ES-I3 (cell line): ENCODE results near the gene NPDC1.

ENCODE experiments used
- H3K36me3 ChIP-seq: 2 replicates; pipeline ENCODE4 v1.6.1; 2013; ENCODE audit warnings: mild to moderate bottlenecking, low read length, control low read depth, moderate library complexity; ENCODE audit not compliant: insufficient read depth
- H3K4me1 ChIP-seq: 2 replicates; pipeline ENCODE4 v1.6.1; 2013; ENCODE audit warnings: mild to moderate bottlenecking, control low read depth, low read length; ENCODE audit not compliant: insufficient read depth
- H3K9ac ChIP-seq: 2 replicates; pipeline ENCODE4 v1.6.1; 2013; ENCODE audit warnings: low read depth, mild to moderate bottlenecking, low read length, moderate library complexity
- H3K9me3 ChIP-seq: 2 replicates; pipeline ENCODE4 v1.6.1; 2013; ENCODE audit warnings: mild to moderate bottlenecking, low read length, moderate library complexity; ENCODE audit not compliant: control insufficient read depth, insufficient read depth

NPDC1 gene

GRCh38 chr9:137021979-137022661 is 23.9 kb downstream of the NPDC1 start:
- H3K36me3 ChIP-seq, result no peaks in the 10 kb centered on the region
- no peak overlapping the region for H3K9ac ChIP-seq
- no peaks in the 10 kb centered on the region for H3K4me1 ChIP-seq
- H3K9me3 ChIP-seq, result no peaks in the 10 kb centered on the region

- Histone ChIP-seq H3K9me3 (no peaks in the 10 kb centered on the region), H3K4me1 (no peaks in the 10 kb centered on the region), H3K9ac (no peak overlapping the region), H3K36me3 (no peaks in the 10 kb centered on the region)
Observed at GRCh38 chr9:137021568-137021978, 24.4 kb downstream of the NPDC1 start.

GRCh38 chr9:137020771-137021567 is 25.0 kb downstream of the NPDC1 start:
- Histone ChIP-seq H3K4me1 (no peaks in the 10 kb centered on the region), H3K9me3 (no peaks in the 10 kb centered on the region), H3K9ac (no peak overlapping the region), H3K36me3 (no peaks in the 10 kb centered on the region)

GRCh38 chr9:137019891-137020683 is 25.9 kb downstream of the NPDC1 start:
- no peak overlapping the region for H3K9ac ChIP-seq
- H3K36me3 ChIP-seq, result no peaks in the 10 kb centered on the region
- H3K9me3 ChIP-seq, result no peaks in the 10 kb centered on the region
- no peaks in the 10 kb centered on the region for H3K4me1 ChIP-seq

- Histone ChIP-seq H3K9me3 (no peaks in the 10 kb centered on the region), H3K4me1 (no peaks in the 10 kb centered on the region), H3K9ac (no peak overlapping the region), H3K36me3 (no peaks in the 10 kb centered on the region)
Observed at GRCh38 chr9:137018761-137019559, 27.0 kb downstream of the NPDC1 start.

- Histone ChIP-seq H3K9ac (no peak overlapping the region), H3K36me3 (no peaks in the 10 kb centered on the region), H3K4me1 (no peaks in the 10 kb centered on the region), H3K9me3 (no peaks in the 10 kb centered on the region)
Observed at GRCh38 chr9:137017791-137018497, 28.0 kb downstream of the NPDC1 start.

- Histone ChIP-seq H3K36me3 (no peaks in the 10 kb centered on the region), H3K9ac (no peak overlapping the region), H3K9me3 (no peaks in the 10 kb centered on the region), H3K4me1 (no peaks in the 10 kb centered on the region)
Observed at GRCh38 chr9:137017071-137017470, 28.9 kb downstream of the NPDC1 start.

- Histone ChIP-seq H3K36me3 (no peaks in the 10 kb centered on the region), H3K4me1 (no peaks in the 10 kb centered on the region), H3K9ac (no peak overlapping the region), H3K9me3 (no peaks in the 10 kb centered on the region)
Observed at GRCh38 chr9:137016436-137016835, 29.5 kb downstream of the NPDC1 start.

- Histone ChIP-seq H3K4me1 (no peaks in the 10 kb centered on the region), H3K9me3 (no peaks in the 10 kb centered on the region), H3K36me3 (no peaks in the 10 kb centered on the region)
Observed at GRCh38 chr9:137015976-137016375, 30.0 kb downstream of the NPDC1 start.

GRCh38 chr9:137015540-137015930 is 30.4 kb downstream of the NPDC1 start:
- Histone ChIP-seq H3K4me1 (no peaks in the 10 kb centered on the region), H3K36me3 (no peaks in the 10 kb centered on the region), H3K9ac (no peak overlapping the region), H3K9me3 (no peaks in the 10 kb centered on the region)

More at GRCh38 chr9:137015976-137016375, 30.0 kb downstream of the NPDC1 start:
- H3K9ac ChIP-seq, result no peak overlapping the region

GRCh38 chr9:137014776-137015539 is 31.0 kb downstream of the NPDC1 start:
- H3K36me3 ChIP-seq, result no peaks in the 10 kb centered on the region
- no peaks in the 10 kb centered on the region for H3K4me1 ChIP-seq
- no peak overlapping the region for H3K9ac ChIP-seq
- no peaks in the 10 kb centered on the region for H3K9me3 ChIP-seq

GRCh38 chr9:137014166-137014565 is 31.8 kb downstream of the NPDC1 start:
- Histone ChIP-seq H3K4me1 (no peaks in the 10 kb centered on the region), H3K9me3 (no peaks in the 10 kb centered on the region), H3K36me3 (no peaks in the 10 kb centered on the region), H3K9ac (no peak overlapping the region)

- H3K9me3 ChIP-seq, result no peaks in the 10 kb centered on the region
- no peaks in the 10 kb centered on the region for H3K36me3 ChIP-seq
- H3K4me1 ChIP-seq, result no peaks in the 10 kb centered on the region
- no peak overlapping the region for H3K9ac ChIP-seq
Observed at GRCh38 chr9:137013571-137013940, 32.4 kb downstream of the NPDC1 start.
